ENCODE results near the gene ATXN2.
"Not testable (repeated sequence)": the region's sequence is repeated elsewhere in the genome, so short reads cannot be mapped to it uniquely, and the experiment has no call there.

Gene ATXN2

DNA sequence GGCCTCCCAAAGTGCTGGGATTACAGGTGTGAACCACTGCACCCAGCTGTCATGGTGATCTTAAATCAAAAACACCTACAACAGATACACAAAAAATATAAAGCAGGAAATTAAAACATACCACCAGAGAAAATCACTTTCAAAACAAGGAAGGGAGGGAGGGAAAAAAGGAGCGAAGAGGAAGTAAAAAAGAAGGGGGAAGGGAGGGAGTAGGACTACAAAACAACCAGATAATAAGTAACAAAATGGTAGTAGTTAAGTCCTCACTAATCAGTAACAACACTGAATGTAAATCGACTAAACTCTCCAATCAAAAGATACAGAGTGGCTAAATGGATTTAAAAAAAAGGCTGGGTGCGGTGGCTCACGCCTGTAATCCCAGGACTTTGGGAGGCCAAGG lies 104.4 kb downstream of the ATXN2 start:
- DNase-seq: no peak

GRCh38 chr12:111492979-111493378 lies 106.1 kb downstream of the ATXN2 start:
- DNase-seq: not testable (repeated sequence)

GRCh38 chr12:111488798-111489197 lies 110.3 kb downstream of the ATXN2 start:
- no peak for DNase-seq

- DNase-seq: no peak
These were observed 110.8 kb downstream of the ATXN2 start for GRCh38 chr12:111488271-111488670.

- no peak for DNase-seq
These were observed 116.7 kb downstream of the ATXN2 start for GRCh38 chr12:111482462-111482861.

GRCh38 chr12:111471236-111471635 lies 127.9 kb downstream of the ATXN2 start:
- no peak for DNase-seq

DNA sequence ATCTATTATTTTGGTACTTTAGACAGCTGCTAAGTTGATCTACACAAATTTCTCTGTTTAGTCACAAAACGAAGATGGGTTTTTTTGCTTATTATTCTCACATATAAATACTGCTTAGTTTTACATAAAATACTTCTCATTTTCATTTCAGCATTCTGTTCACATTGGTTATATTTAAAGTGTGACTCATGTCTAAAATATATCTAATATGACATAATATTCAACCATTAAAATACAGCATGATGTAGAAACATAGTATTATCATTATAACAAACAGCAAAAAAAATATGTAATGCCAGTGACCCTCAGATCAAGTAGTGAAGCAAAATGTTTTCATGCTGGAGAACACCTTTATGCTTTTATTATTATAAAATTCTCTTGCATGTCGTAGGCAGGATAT lies 129.7 kb downstream of the ATXN2 start:
- DNase-seq: no peak

- DNase-seq: no peak
These were observed 131.3 kb downstream of the ATXN2 start for GRCh38 chr12:111467857-111468241.

DNA sequence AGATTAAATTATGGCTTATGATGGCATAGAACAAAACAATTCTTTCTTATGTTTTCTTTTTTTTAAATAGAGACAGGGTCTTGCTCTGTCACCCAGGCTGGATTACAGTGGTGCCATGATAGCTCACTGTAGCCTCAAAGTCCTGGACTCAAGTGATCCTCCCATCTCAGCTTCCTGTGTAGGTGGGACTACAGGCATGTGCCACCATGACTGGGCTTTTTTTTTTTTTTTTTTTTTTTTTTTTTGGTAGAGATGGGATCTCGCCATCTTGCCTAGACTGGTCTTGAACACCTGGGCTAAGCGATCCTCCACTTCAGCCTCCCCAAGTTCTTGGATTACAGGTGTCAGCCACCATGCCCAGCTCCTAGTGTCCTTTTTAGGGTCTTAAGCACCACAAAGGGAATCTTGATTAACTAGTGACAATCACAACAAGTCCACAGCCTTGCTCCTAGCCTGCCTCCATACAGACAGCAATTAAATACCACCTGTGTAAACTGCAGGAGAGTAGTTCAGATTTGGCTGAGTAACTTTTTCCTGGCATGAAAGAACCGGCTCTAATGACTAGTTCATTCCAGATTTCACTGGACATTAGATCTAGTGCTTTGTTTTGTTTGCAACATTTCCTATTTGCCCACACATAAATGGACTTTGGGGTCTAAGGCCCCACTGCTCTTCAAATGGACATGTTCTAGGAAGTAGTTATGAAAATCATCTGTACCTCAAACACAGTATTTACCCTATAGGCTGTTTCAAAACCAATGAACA lies 131.8 kb downstream of the ATXN2 start:
- DNase-seq: no peak

DNA sequence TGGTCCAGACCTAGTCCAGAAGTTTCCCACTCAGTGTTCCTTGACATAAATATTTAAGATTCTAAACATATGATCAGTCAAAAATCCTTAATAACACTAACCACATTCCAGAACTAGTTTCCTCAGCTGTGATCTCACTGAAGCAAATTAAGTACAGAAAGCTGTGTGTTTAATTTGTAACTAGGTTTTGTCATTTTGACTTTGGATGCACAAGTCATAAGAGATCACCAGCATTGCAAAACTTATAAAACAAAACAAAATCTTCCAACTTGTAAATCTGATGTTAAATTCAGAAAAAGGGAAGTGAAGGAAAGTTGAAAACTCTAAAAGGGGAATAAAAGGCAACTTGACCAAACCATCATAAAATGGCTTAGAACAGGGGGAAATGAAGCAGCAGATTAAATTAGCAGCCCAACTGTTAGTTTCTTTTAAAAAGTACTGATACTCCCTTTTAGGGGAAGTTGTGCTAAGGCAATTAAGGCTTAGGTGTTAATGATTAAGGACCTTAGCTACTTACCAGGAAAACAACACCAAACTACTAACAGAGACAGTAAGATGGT lies 136.8 kb downstream of the ATXN2 start:
- no peak for DNase-seq

- not testable (repeated sequence) for DNase-seq
These were observed 139.0 kb downstream of the ATXN2 start for GRCh38 chr12:111460111-111460510.

- no peak for DNase-seq
These were observed 140.5 kb downstream of the ATXN2 start for GRCh38 chr12:111458546-111459172.

DNA sequence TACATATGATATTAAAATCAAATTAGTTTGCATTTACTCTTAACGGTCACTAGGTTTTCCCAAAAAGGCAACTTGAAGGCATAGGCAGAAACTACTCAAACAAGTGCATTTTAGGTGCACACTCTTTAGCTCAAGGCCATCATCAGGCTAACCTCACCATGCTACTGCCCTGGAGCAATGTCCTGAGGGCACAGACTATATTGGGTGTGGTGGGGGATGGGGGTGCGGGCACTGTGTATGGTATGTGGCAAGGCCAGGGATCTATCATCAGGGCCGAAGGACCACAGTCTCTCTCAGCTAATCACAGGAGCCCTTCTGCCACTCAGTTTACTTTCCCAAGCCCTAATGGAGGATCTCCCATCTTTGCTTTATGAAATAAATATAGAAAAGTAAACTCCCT lies 141.5 kb downstream of the ATXN2 start:
- no peak for DNase-seq

GRCh38 chr12:111457071-111457470 lies 142.0 kb downstream of the ATXN2 start:
- no peak for DNase-seq

GRCh38 chr12:111455448-111456320 lies 143.4 kb downstream of the ATXN2 start:
- no peak for DNase-seq

DNA sequence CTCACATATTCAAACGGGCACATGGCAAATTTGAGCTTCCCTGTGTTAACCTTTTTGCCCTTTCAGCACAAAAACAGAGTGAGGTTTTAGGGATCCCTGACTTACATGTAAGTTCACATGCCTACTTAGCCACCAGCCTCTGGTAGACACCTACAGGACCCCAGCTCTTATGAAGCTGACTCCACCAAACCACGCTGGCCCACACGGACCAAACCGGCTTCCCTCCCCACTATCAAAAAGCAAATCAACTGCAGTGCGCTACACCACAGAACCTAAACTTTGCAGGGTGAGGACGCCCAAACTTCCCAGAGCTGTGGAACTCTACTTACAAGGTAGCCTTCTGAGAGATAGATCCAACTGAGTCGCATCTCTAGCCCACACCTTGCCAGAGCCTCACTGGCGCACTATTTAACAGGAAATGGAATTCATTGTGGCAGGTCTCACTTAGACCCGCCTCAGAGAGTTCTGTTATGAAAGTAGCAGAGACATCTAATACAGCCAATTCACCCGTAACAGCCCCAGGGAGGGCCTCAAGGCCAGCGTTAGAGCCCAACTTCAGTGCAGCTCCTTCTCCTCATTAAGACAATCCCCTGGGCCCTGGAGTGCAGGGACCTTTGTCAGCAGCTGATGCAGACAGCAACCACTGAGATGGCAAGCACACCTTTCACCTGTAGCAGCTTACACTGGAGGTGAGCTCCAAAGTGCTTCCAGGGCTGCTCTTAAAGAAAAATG lies 144.2 kb downstream of the ATXN2 start:
- no peak for DNase-seq

DNA sequence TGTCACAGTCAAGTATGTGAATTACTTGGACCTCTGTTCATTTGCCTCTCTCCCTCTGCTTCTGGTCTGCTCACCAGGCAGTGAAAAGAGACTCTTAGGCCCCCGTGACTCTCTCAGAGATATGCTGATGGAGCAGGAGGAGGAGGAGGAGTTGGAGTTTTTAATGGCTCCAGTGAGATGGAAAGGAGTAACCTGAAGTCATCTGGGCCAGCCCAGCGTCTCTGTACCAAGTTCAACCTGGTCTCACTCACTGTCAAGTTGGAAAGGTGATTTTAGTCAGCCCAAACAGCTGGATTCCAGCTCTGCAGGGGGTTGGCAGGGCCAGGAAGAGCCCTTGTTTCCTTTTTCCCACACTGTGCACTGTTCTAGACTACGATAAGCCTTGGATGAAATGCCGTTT lies 144.8 kb downstream of the ATXN2 start:
- no peak for DNase-seq

GRCh38 chr12:111453071-111453989 lies 145.8 kb downstream of the ATXN2 start:
- no peak for DNase-seq

DNA sequence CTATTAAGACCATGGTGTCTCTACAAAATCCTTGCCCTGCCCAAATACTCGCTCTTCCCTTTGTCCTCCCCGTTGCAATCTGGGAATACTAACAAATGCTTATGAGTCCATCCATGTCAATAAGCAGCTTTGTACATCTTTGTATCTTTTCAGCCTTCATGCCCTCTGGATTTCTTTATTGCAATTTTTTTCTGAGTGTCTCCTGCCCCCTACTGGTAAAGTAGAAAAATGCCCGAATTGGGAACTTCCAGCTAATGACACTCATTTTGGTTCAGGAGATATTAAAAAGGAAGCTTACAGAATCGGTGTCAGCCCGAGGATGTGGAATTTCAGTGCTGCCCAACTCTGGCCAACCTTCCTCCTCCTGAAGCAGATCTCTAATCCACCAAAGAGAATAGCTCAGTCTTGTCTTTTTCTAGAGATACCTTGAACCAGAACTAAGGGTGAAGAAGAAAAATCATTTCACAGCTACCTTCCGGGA lies 147.4 kb downstream of the ATXN2 start:
- no peak for DNase-seq

DNA sequence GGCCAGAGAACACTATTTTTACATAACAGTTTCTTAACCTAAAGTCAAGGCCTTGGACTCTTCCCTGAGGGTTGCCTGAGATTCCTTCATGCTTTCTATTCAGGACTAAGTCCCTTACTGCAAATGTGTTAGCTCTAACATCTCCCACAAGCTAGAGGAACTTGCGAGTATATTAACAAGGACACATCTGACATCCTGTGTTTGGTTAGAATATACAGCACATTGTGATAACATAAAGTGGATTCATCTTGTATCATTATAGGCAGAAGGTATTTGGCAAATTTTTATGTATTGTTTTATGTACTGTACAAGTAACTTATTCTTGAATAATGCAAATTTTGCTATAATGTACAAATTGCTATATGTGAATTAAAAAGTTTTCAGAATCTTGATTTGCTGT lies 147.9 kb downstream of the ATXN2 start:
- no peak for DNase-seq

GRCh38 chr12:111450676-111451075 lies 148.4 kb downstream of the ATXN2 start:
- no peak for DNase-seq
